SH-SY5Y (cell line): ENCODE data around the gene FXR1.

Source experiments
- GATA2 ChIP-seq: IDR thresholded peaks from 2 replicates; pipeline ENCODE4 v1.6.1; 2011; ENCODE audit warnings: mild to moderate bottlenecking, low read depth, low read length
- GATA3 ChIP-seq: IDR thresholded peaks from 2 replicates; pipeline ENCODE4 v1.6.1; 2011; ENCODE audit warnings: low read depth, mild to moderate bottlenecking, low read length, moderate library complexity

FXR1 gene

DNA sequence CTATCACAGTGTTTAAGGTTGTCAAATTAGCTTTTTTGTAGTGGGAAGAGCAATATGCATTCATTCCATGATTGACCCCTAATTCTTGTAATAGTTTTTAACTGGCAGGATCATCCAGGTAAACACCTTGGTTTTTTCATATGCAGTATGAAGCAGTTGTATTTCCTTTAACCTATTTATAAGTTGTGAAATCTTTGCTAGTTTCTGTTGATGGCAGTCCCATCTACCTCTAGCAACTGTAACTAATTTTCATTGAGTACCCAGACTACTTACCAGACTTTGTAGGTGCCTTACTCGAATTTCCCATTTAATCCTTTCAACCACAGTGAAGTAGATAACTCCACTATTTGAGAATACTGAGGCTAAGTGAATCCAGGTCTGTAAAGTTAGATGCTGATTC lies 6.1 kb downstream of the FXR1 start:
- TF ChIP-seq GATA2 (no peak), GATA3 (no peak)

DNA sequence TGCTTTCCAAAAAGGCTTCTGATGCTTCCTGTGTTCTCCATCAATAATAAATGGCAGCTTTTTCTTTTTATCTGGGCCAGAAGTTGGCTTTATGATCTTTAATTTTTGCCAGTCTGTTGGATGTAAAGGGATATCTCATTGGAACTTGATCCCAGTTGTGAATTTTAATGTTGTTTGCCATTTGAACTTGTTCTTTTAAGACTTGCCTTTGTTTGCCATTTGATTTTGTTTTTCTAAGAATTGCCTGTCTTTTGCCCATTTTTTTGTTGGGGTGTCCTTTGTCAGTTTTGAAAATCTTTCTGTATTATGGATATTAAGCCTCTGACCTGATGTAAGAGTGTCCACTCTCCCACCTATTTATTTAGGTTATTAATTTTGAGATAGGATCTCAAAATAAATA lies 9.8 kb downstream of the FXR1 start:
- no peak for TF ChIP-seq GATA3

DNA sequence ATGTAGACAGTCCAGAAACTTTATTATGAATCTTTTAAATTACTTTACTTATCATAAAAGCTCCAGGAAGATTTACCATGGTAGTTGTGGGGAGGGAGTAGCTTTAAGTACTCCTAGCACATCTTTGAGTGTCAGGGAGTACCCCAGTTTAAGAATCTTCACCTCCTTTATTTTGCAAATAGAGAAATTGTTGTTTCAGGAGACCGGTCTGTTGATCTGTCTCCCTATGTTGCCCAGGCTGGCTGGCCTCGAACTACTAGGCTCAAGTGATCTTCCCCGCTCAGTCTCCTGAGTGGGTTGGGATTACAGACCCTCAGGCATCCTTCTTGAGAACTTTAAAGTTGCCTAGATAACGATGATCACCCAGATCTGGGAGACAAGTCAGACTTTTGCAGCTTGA lies 11.1 kb downstream of the FXR1 start:
- no peak for TF ChIP-seq GATA3

DNA sequence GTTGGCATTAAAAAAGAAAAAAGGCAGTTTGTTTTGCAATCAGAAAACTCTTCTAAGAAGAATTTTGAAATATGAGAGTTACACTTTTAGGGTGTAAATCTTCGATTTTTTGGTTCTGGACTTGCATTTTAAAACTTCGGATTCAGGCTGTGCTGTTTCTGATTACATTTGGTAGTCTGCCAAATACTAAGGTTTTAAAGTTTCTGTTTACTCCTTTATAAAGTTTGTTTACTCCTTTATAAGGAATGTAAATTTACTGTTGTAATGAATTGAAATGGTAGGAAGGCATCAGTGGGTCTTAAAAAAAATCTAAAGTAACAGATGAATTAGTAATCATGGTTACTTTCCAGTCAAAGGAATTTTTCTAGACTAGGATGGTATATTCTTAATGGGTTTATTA lies 14.1 kb downstream of the FXR1 start:
- TF ChIP-seq GATA2 (no peak), GATA3 (no peak)

DNA sequence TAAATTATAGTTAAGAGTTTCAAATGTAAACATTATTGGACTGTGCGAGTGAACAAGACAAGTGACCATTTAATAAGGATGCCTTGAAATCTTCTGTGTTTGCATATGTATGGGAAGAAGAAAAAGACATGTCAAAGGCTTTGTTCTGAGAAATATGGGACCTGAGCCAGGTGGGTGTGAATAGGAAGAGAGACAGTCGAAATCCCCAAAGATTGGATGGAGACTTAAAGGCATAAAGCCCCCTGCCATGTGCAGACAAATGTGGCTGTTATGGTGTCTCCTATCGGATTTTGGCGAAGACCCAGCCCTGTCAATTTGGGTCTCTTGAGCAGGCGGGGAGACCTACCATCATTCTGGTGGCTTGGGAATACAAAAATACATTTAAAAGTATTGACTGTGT lies 16.9 kb downstream of the FXR1 start:
- no peak for TF ChIP-seq GATA3
- TF ChIP-seq GATA2 = no peak

DNA sequence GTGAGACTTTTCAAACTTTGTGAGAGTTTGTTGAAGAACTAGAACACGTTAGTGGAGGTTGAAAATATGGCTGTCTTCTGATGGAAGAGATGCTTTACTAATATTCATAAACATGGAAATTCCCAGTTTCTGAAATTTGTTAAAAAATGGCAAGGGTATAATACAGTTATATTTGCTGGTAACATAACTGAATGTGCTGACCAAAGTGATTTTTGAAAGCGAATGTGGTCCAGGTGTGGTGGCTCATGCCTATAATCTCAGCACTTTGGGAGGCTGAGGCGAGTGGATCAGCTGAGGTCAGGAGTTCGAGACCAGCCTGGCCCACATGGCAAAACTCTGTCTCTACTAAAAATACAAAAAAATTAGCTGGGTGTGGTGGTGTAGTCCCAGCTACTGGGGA lies 18.1 kb downstream of the FXR1 start:
- TF ChIP-seq GATA2 (no peak), GATA3 (no peak)

DNA sequence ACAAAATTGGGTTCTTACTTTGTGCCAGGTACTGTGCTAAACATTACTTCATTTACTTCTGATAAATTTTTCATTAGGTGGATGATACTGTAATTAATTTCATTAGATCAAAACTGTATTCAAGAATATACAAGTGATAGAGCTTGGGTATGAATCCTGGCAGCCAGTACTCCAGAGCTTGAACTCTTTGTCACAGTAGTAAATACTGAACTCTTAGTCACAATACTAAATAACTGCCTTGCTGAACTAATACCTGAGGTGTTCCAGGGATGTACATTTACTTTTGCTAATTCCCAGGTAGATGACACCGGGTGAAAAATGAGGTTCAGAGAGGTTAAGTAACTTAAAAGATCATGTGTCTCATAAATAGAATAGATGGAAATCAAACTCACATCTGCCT lies 20.3 kb downstream of the FXR1 start:
- TF ChIP-seq GATA3 (no peak), GATA2 (no peak)

DNA sequence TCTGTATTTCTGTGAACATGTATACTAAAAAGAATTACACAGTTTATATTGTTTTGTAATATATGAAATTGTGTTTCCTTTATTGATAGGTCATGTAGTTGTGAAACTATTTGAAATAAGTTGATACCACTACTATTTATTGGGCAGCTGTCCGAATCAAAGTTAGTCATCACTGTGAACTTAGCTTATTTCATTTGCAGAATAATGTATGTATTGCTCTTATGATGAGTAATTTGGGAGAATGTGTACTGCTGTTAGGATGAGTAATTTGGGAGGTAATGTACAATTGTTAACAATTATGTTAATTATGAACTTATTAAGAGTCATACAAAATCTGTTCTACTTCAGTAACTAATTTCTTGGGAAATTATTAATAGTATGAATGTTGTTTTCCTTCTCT lies 22.2 kb downstream of the FXR1 start:
- TF ChIP-seq GATA2 (no peak), GATA3 (no peak)

DNA sequence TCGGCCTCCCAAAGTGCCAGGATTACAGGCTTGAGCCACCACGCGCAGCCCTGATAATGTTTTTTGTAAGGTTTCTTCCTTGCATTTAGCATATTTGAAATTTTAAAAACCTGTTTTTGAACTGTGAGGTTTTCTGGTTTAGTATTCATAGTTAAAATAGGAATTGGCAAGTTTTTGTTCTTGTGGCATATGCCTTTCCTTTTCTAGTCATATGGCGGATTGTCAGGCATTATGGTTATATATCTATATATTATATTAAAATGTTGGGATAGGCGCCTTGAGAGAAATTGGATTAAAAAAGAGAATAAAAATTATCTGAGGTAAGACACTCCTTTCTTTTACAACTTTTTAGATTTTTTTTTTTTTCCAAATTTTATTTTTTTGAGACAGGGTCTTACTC lies 28.4 kb downstream of the FXR1 start:
- TF ChIP-seq GATA2 (no peak), GATA3 (no peak)

DNA sequence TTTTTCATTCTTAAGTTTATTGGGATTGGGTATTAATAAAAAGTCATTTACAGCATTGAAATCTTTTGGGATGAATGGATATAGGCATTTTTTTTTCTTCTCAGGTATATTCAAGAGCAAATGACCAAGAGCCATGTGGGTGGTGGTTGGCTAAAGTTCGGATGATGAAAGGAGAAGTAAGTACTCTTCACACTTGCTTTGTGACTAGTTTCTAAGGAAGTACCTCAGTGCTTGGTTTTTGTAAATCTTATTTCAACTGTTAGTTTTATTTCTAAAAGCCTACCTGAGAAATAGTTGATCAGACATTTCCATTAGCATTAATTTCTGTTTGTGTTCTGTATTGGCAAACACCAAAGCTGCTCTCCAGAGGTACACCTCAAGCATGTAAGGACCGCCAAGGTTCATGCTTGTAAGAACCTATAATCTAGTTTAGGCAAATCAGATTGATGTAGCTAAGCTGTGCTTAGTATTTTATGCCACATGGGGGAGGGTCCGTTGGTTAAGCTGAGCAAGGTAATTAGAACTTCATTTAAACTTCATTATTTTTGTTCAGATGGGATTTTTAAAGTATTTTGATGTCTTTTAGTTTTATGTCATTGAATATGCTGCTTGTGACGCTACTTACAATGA lies 35.4 kb downstream of the FXR1 start:
- TF ChIP-seq GATA2 (no peak), GATA3 (no peak)

DNA sequence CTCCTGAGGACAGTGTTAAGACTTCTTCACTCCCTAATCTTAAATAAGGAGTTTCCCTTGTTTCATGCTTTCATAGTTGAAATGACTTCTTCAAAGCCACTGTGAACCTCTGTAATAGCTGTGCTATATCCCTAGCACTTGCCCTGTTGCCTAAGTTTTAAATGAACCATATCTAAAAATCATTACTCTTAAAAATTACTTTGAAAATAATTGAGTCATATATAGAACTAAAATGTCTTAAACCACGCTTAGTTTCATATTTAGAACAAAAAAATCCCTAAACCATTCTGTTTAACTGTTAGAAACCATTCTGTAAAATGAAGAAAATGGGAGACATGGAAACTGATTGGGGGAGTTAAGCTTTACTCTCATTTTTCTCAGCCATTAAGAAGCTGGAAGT lies 47.2 kb downstream of the FXR1 start:
- TF ChIP-seq GATA3 (no peak), GATA2 (no peak)

DNA sequence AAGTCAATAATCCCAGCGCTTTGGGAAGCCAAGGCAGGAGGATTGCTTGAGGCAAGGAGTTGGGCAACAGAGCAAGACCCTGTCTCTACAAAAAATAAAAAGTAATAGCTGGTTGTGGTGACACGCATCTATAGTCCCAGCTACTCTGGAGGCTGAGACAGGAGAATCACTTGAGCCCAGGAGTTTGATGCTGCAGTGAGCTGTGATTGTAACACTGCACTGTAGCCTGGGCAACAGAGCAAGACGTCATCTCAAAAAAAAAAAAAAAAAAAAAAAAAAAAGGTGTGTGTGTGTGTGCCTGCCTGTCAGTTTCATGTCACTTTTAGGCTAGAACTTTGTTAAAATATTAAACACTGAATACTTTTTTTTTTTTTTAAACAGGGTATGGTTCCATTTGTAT lies 48.6 kb downstream of the FXR1 start:
- TF ChIP-seq GATA2 (no peak), GATA3 (no peak)

DNA sequence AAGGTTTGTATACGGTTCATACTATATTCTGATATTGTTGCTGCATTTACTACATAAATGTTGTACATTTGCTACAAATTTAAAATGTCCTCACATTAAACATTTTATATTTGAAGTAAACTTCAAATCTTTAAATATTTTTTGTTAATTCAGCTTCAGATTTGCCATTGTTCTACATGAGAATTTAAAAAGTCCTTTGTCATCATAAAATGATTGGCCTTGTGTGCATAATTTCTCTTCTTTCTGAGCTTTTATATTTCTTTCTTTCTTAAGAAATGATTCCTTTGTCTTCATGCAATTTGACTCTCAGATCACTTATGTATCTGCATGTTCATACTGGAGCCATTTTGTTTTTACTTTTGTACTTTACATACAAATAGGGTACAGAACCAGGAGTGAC lies 49.1 kb downstream of the FXR1 start:
- no peak for TF ChIP-seq GATA3
- TF ChIP-seq GATA2 = no peak

DNA sequence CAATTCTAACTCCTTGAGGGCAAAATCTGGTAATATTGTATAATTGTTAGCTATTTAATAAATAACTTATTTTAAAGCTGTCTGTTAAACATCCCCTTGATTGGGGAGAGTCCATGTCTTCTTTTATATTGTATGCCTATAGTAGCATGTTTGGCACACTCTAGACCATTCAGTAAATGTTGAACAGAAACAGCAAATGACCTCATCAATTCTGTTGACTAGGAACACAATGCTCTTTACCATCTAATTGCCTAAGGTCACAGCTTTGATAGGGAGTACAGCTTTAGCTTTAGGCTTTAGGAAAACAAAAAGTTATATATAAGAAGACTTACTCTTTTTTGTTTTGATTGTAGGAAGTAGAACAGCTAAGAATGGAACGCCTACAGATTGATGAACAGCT lies 50.1 kb downstream of the FXR1 start:
- no peak for TF ChIP-seq GATA2
- TF ChIP-seq GATA3 = no peak

DNA sequence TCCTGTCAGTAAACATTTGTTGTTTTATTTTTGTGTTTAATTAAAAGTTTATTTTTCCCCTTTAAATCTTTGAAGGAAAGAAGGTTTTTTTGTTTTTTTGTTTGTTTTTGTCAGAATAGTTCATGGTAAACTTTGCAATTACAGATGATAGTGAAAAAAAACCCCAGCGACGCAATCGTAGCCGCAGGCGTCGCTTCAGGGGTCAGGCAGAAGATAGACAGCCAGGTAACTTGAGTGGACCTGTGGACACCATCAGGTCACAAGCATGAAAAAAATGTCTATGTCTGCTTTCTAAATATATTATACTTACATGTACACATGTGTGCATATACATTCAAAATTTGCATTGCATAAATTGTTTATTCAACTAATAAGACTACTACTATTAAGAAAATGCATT lies 58.5 kb downstream of the FXR1 start:
- TF ChIP-seq GATA3 = no peak
- TF ChIP-seq GATA2 = no peak

DNA sequence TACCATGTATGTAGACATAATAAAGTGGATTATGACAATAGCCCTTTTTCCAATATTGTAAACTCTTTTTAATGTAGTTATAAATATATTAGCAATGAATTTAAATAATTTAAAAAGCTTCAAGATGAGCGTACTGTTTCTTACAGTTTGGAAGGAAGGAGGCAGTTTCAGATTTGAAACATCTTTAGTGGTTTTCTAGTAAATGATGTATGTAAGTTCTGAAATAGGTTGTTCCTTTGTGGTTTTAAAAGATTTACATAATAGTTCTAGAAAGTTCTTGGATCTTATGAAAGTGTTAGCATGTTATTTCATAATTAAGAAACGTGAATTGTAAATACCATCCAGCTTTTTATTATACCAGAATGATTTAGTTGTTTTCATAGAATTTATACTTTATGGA lies 61.1 kb downstream of the FXR1 start:
- no peak for TF ChIP-seq GATA3
- TF ChIP-seq GATA2 = no peak
